Globus pallidus (tissue), 1 donor: ENCODE measurements around the gene PAQR4.

ENCODE experiments used
- DNase-seq: peaks from one replicate; pipeline ENCODE4 v3.0.0-alpha.2; 2015; ENCODE audit warnings: low spot score

The PAQR4 gene

GRCh38 chr16:2966043-2966807 is 2.9 kb upstream of the PAQR4 start:
- no peak for DNase-seq

- DNase-seq: no peak
Measured at GRCh38 chr16:2966808-2967191, 2.3 kb upstream of the PAQR4 start.

- DNase-seq: no peak
Measured at GRCh38 chr16:2967211-2967631, 1.9 kb upstream of the PAQR4 start.

- no peak for DNase-seq
Measured at GRCh38 chr16:2967721-2968161, 1.4 kb upstream of the PAQR4 start.

- DNase-seq: no peak
Measured at GRCh38 chr16:2968368-2968737, 795 bp upstream of the PAQR4 start.

- DNase-seq: peak; percentile 83
Measured at GRCh38 chr16:2969545-2970521, 685 bp downstream of the PAQR4 start.

GRCh38 chr16:2970563-2970962 is 1.4 kb downstream of the PAQR4 start:
- DNase-seq: no peak

- DNase-seq: no peak
Measured at GRCh38 chr16:2971134-2971984, 2.2 kb downstream of the PAQR4 start.

- no peak for DNase-seq
Measured at GRCh38 chr16:2971985-2972784, 3.0 kb downstream of the PAQR4 start.

- peak; percentile 65 for DNase-seq
Measured at GRCh38 chr16:2973093-2973492, 3.9 kb downstream of the PAQR4 start.

GRCh38 chr16:2973605-2974318 is 4.6 kb downstream of the PAQR4 start:
- peak; percentile 58 for DNase-seq

- no peak for DNase-seq
Measured at GRCh38 chr16:2974319-2975056, 5.3 kb downstream of the PAQR4 start.

- no peak for DNase-seq
Measured at GRCh38 chr16:2975161-2975795, 6.1 kb downstream of the PAQR4 start.

- DNase-seq: no peak
Measured at GRCh38 chr16:2976201-2976600, 7.1 kb downstream of the PAQR4 start.

GRCh38 chr16:2976673-2977072 is 7.5 kb downstream of the PAQR4 start:
- no peak for DNase-seq

- no peak for DNase-seq
Measured at GRCh38 chr16:2977440-2977839, 8.3 kb downstream of the PAQR4 start.

GRCh38 chr16:2979669-2980226 is 10.6 kb downstream of the PAQR4 start:
- no peak for DNase-seq

GRCh38 chr16:2980227-2981176 is 11.4 kb downstream of the PAQR4 start, which contains the start of gene PKMYT1:
PKMYT1 (minus strand) TSS chr16:2980446; CDS start chr16:2979657, 789 bp downstream.
- DNase-seq: peak; percentile 83
